Body of pancreas (tissue), 4 donors: Measurements from ENCODE around the gene TAGLN2. TPM values are rescaled to one million over a fixed set of nuclear protein-coding genes. Genes with fewer than 3 reads are reported as not detected.

Experiments used
- ATAC-seq: fragments of 150-250 bp; one replicate; pipeline ENCODE4 v1.9.1; 2016
- DNase-seq, 4 donors: peaks; one replicate each; pipeline ENCODE4 v3.0.0-alpha.2; 2019
- H3K27ac ChIP-seq, 4 donors: fragments of 200-600 bp; sonication (generic); 1 replicate in 3 of 4; 2 replicates in 1 of 4; pipeline versions ENCODE4 v1.5.1 to v1.6.1; 2016 to 2019; ENCODE audit warnings: mild to moderate bottlenecking in 1 of 4, mixed read lengths in 1 of 4, moderate library complexity in 1 of 4
- H3K27me3 ChIP-seq, 2 donors: fragments of 200-600 bp; sonication (generic); one replicate each; pipeline ENCODE4 v1.6.0; 2016; ENCODE audit warnings: mild to moderate bottlenecking in 1 of 2
- H3K36me3 ChIP-seq, 2 donors: fragments of 200-600 bp; sonication (generic); replicated peaks in 1 of 2; 2 replicates each; pipeline ENCODE4 v1.5.1; 2016; ENCODE audit warnings: low read depth in 2 of 2; ENCODE audit not compliant: insufficient read depth in 1 of 2
- H3K4me1 ChIP-seq: fragments of 200-600 bp; sonication (generic); one replicate; pipeline ENCODE4 v1.6.0; 2016
- H3K4me3 ChIP-seq, 2 donors: fragments of 200-600 bp; sonication (generic); 1 replicate in 1 of 2; 2 replicates in 1 of 2; pipeline ENCODE4 v1.5.1; 2016 to 2019
- H3K9me3 ChIP-seq, 3 donors: fragments of 200-600 bp; sonication (generic); 1 replicate in 2 of 3; 2 replicates in 1 of 3; pipeline ENCODE4 v1.5.1; 2016
- POLR2A ChIP-seq, 3 donors: fragments of 450-650 bp; IDR thresholded peaks; one replicate each; pipeline ENCODE4 v1.6.1; 2016; ENCODE audit warnings: antibody characterized with exemption in 3 of 3, mild to moderate bottlenecking in 2 of 3
- WGBS, 2 donors: methylation state at CpG; one replicate each; pipeline ENCODE4 v1.1.5; 2017; 5-methylcytosine and 5-hydroxymethylcytosine counted together
- intact Hi-C: fragments of 100-400 bp; cut with DNase I; formaldehyde crosslinking; loops from one replicate; pipeline ENCODE4 v1.15.1; 2023
- total RNA-seq, 2 donors: library from RNA; depleted of rRNA; stranded (reverse); fragments of >200 nt; gene quantifications; one replicate each; pipeline ENCODE4 v1.1.0, GENCODE V29; 2016
- TF ChIP-seq, protein P1 (sequence below), 7 experiments: fragments of 450-650 bp in 4 of 7; fragments of 200-600 bp in 3 of 7; sonication (generic) in 3 of 7; IDR thresholded peaks; one replicate each; pipeline ENCODE4 v1.5.1; 2016 to 2019; ENCODE audit warnings: antibody characterized with exemption in 7 of 7

The TAGLN2 gene
- total RNA-seq, 2 donors from 2014 or later: 63.0 to 118 TPM

DNA sequence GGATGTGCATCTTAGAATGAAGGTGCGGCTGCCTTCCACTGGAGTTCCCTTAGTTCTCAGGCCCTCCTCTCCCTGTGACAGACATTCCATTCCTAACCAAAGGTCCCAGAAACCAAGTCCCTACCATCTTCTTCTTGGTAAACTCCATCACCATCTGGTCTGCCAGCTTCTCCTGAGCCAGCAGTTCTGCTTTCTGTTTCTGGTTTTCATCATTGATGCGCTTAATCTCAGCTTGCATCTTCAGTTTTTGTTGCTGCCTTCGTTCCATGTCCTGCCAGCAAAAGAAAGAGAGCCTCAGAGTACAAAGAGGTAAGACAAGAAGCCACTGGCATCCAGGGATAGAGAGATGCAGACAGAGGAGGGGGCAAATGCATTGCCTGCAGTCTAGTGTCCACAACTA, 44.9 kb downstream of the TAGLN2 start:
- intact Hi-C loops: no loop called here
- Histone ChIP-seq H3K4me3 (no peak overlapping the region), H3K4me1 (no peaks in the 10 kb centered on the region), H3K9me3 (no peaks in the 10 kb centered on the region), H3K36me3 (no peaks in the 10 kb centered on the region), H3K27me3 (no peaks in the 10 kb centered on the region), H3K27ac (no peak overlapping the region)
- no peak for DNase-seq
- no peak for ATAC-seq
- TF ChIP-seq POLR2A (IDR thresholded peaks at IDR 0.05): no peak
- TF ChIP-seq, protein P1, sequence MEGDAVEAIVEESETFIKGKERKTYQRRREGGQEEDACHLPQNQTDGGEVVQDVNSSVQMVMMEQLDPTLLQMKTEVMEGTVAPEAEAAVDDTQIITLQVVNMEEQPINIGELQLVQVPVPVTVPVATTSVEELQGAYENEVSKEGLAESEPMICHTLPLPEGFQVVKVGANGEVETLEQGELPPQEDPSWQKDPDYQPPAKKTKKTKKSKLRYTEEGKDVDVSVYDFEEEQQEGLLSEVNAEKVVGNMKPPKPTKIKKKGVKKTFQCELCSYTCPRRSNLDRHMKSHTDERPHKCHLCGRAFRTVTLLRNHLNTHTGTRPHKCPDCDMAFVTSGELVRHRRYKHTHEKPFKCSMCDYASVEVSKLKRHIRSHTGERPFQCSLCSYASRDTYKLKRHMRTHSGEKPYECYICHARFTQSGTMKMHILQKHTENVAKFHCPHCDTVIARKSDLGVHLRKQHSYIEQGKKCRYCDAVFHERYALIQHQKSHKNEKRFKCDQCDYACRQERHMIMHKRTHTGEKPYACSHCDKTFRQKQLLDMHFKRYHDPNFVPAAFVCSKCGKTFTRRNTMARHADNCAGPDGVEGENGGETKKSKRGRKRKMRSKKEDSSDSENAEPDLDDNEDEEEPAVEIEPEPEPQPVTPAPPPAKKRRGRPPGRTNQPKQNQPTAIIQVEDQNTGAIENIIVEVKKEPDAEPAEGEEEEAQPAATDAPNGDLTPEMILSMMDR (IDR thresholded peaks at IDR 0.05): no peak
- 82 to 91% methylated on average over 3 of the region's 3 CpGs for WGBS, 2 donors

DNA sequence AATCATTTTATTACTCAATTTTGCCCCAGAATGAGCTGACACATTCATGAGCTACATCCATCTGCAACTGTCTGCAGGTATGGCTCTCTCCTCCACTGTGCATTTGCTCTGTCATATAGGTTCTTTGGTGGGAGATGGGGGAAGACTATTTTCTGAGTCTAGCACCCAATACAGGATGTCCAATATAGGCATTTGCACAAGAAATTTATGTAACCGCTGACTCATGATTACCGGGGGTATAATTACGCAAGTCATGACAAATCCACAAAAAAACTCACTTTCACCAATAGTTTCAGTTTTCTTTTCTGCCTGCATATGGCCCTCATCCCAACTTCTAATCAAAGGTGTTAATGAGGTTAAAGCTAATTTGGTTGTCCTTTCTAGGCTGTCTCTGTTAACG, 45.3 kb downstream of the TAGLN2 start:
- DNase-seq: no peak
- Histone ChIP-seq H3K27me3 (no peaks in the 10 kb centered on the region), H3K36me3 (no peaks in the 10 kb centered on the region), H3K4me1 (no peaks in the 10 kb centered on the region), H3K4me3 (no peak overlapping the region), H3K9me3 (no peaks in the 10 kb centered on the region), H3K27ac (no peak overlapping the region)
- intact Hi-C loops: no loop called here
- WGBS, 2 donors: 79 to 80% methylated on average over 4 of the region's 4 CpGs
- no peak for TF ChIP-seq POLR2A (IDR thresholded peaks at IDR 0.05)
- TF ChIP-seq, protein P1 (IDR thresholded peaks at IDR 0.05): no peak
- ATAC-seq: no peak

DNA sequence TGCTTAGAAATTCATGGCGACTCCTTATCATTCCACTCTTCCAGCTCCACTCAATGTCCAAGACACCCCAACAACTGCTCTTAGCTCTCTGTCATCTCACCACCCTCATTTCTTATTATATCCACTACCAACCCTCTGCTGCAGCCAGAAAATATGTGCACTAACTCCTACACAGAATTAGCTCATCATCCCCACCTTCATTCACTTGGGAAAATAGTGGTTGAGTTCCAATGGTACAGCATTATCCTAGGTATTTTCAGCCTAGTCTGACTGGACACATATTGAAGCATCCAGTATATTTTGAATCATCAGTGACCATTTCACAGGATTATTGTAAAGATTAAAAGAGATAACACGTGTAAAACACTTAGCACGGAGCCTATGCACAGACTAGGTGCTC, 46.2 kb downstream of the TAGLN2 start:
- ATAC-seq (no peak), DNase-seq (no peak)
- Histone ChIP-seq H3K4me1 (no peaks in the 10 kb centered on the region), H3K27ac (no peak overlapping the region), H3K36me3 (no peaks in the 10 kb centered on the region), H3K4me3 (no peak overlapping the region), H3K27me3 (no peaks in the 10 kb centered on the region), H3K9me3 (no peaks in the 10 kb centered on the region)
- WGBS, 2 donors: 85 to 93% methylated on average over 3 of the region's 3 CpGs
- TF ChIP-seq, protein P1 (IDR thresholded peaks at IDR 0.05): no peak
- no peak for TF ChIP-seq POLR2A (IDR thresholded peaks at IDR 0.05)
- intact Hi-C loops: no loop called here

DNA sequence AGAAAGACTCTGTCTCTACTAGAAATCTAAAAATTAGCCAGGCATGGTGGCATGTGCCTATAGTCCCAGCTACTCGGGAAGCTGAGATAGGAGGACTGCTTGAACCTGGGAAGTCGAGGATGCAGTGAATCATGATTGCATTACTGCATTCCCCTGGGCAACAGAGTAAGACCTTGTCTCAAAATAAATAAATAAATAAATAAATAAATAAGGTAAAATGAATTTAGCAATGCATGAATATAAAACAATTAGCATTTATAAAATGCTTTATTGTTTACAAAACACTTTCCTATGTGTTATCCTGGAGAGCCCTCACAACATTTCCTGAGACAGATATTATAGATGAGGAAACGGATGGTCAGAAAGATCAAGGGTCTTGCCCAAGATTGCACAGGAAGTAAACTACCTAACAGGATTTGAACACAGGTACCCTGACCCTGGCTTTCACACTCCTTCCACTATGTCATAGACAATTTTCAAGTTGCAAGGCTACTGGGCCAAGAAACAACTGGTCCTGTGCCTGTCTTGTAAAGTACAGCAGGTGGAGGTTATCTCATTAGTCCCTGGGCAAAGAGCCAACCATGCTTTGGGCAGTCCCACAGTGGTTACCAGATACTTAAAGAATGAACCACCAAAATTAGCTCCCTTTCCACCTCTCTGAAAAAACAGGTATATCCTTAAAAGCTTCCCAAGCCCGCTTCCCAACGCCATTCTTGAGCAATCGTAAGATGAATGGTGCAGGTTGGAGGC, 47.4 kb downstream of the TAGLN2 start:
- Histone ChIP-seq H3K9me3 (no peaks in the 10 kb centered on the region), H3K27ac (no peak overlapping the region), H3K4me3 (no peak overlapping the region), H3K27me3 (no peaks in the 10 kb centered on the region), H3K36me3 (no peaks in the 10 kb centered on the region), H3K4me1 (no peaks in the 10 kb centered on the region)
- TF ChIP-seq POLR2A (IDR thresholded peaks at IDR 0.05): no peak
- TF ChIP-seq, protein P1 (IDR thresholded peaks at IDR 0.05): no peak
- 79 to 87% methylated on average over 6 of the region's 6 CpGs for WGBS, 2 donors
- DNase-seq: peak; percentile 28 to 69 (median 48)
- ATAC-seq: peak; percentile 58
- intact Hi-C loops: no loop called here
